Brain microvascular endothelial cell (primary cell): ENCODE measurements around the gene F10.

Source experiments
- DNase-seq: peaks from one replicate; pipeline ENCODE4 v3.0.0-alpha.2; 2020
- H3K27ac ChIP-seq: fragments of 250-450 bp; sonication (Bioruptor Pico); 2 replicates; pipeline ENCODE4 v1.5.1; 2020; ENCODE audit warnings: mild to moderate bottlenecking, moderate library complexity
- H3K27me3 ChIP-seq: fragments of 250-450 bp; sonication (Bioruptor Pico); replicated peaks from 2 replicates; pipeline ENCODE4 v1.5.1; 2020; ENCODE audit warnings: mild to moderate bottlenecking
- H3K36me3 ChIP-seq: fragments of 250-450 bp; sonication (Bioruptor Pico); replicated peaks from 2 replicates; pipeline ENCODE4 v1.5.1; 2020; ENCODE audit warnings: mild to moderate bottlenecking
- H3K4me3 ChIP-seq: 2 replicates; pipeline ENCODE4 v1.5.1; 2011; ENCODE audit warnings: low read depth, mild to moderate bottlenecking, control low read depth, low read length, moderate library complexity
- in situ Hi-C: cut with HindIII; loops from 2 replicates; pipeline ENCODE4 v1.10.0; 2017; ENCODE audit warnings: low sequenced_read_pairs, low pct_ligation_motif_present
- TF ChIP-seq, protein P1 (sequence below): IDR thresholded peaks from 2 replicates; pipeline ENCODE4 v1.5.1; 2011; ENCODE audit warnings: low read depth, mild to moderate bottlenecking, moderate library complexity, low read length, control low read depth, inconsistent platforms; ENCODE audit errors: missing control alignments

The F10 gene

DNA sequence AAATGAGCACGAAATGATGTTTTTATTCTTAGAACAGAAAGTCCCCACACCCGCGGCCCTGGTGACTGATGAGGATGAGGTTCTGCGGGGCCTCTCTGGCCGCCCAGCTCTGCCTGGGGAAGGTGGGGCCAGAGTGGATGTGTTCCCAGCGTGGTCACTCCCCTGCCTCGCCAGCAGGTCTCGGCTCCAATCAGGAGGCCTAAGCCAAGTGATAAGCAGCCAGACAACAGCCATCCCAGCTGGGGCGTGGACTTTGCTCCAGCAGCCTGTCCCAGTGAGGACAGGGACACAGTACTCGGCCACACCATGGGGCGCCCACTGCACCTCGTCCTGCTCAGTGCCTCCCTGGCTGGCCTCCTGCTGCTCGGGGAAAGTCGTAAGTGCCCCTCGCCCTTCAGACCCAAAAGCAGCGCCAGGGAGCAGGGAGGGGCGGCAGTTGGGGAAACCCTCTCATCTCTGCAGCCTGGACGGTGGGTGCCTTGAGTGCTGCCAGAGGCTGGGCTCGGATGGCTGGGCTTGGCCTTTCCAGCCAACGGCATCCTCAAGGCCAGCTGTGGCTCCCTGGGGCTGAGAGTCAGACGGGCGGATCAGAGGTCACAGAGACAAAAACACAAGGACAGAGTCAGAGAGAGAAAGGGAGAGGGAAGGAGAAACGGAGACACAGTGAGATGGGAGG is at the start of gene F10:
F10 (plus strand) TSS at position 250 of the 676 bp plus-strand sequence; CDS start at position 307, 57 bp downstream.
- Histone ChIP-seq H3K27me3 (no peaks in the 10 kb centered on the region), H3K36me3 (no peaks in the 10 kb centered on the region), H3K27ac (no peak within 1 kb of the TSS), H3K4me3 (peak within 1 kb of the TSS; percentile 43)
- TF ChIP-seq, protein P1, sequence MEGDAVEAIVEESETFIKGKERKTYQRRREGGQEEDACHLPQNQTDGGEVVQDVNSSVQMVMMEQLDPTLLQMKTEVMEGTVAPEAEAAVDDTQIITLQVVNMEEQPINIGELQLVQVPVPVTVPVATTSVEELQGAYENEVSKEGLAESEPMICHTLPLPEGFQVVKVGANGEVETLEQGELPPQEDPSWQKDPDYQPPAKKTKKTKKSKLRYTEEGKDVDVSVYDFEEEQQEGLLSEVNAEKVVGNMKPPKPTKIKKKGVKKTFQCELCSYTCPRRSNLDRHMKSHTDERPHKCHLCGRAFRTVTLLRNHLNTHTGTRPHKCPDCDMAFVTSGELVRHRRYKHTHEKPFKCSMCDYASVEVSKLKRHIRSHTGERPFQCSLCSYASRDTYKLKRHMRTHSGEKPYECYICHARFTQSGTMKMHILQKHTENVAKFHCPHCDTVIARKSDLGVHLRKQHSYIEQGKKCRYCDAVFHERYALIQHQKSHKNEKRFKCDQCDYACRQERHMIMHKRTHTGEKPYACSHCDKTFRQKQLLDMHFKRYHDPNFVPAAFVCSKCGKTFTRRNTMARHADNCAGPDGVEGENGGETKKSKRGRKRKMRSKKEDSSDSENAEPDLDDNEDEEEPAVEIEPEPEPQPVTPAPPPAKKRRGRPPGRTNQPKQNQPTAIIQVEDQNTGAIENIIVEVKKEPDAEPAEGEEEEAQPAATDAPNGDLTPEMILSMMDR: peak; percentile 29
- in situ Hi-C loops: no loop called here
- peak; percentile 75 for DNase-seq

DNA sequence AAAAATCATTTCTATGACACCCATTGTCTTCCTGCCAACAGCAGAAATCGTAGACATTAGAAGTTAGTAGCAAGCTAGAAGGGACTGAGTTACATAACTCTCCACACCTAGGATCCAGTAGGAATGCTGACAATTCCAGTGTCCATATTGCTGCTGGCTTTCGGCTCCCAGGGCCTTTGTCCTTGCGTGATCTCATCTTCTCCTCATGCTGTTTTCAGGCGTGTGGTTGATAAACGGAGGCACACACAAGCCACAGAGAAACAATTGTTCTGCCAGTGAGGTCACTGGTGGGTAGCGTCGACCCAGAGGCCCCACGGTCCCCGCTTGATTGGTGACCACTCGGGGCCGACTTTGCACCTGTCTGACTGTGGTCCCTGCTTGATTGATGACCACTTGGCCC is 48.7 kb upstream of the F10 start:
- Histone ChIP-seq H3K27me3 (no peaks in the 10 kb centered on the region), H3K4me3 (no peak overlapping the region), H3K36me3 (no peaks in the 10 kb centered on the region), H3K27ac (no peak overlapping the region)
- in situ Hi-C loops: no loop called here
- TF ChIP-seq, protein P1: no peak
- no peak for DNase-seq

DNA sequence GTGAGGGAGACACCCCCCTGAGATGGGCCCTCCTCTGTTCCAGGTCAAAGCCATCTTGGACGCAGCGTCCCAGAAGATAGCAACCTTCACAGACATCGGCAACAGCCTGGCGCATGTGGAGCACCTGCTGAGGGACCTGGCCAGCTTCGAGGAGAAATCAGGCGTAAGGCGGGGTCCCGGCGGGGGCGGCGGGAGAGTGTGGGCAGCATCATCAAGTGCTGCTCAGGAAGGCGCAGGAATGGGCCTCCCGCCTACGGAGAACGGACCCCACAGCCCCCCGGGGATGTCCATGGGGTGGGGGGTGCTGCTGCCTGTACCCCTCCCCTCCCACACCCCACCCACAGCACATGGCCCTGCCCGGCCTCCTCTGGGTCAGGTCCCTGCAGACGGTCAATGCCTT is 48.2 kb upstream of the F10 start:
- in situ Hi-C loops: no loop called here
- Histone ChIP-seq H3K27ac (no peak overlapping the region), H3K27me3 (no peaks in the 10 kb centered on the region), H3K4me3 (no peak overlapping the region), H3K36me3 (no peaks in the 10 kb centered on the region)
- TF ChIP-seq, protein P1: no peak
- DNase-seq: no peak

DNA sequence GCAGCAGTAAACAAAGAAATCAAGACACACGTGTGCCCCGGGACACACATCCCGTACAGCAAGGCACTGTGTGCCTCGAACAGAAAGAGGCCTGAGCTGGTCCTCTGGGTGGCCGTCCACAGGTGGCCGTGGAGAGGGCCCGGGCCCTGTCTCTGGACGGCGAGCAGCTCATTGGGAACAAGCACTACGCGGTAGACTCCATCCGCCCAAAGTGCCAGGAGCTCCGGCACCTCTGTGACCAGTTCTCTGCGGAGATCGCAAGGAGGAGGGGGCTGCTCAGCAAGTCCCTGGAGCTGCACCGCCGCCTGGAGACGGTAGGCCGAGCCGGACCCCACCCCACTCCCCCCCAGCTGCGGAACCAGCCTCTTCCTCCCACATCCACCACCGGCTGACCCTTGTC is 47.7 kb upstream of the F10 start:
- no peak for DNase-seq
- in situ Hi-C loops: no loop called here
- Histone ChIP-seq H3K4me3 (no peak overlapping the region), H3K36me3 (no peaks in the 10 kb centered on the region), H3K27ac (no peak overlapping the region), H3K27me3 (no peaks in the 10 kb centered on the region)
- TF ChIP-seq, protein P1: no peak

DNA sequence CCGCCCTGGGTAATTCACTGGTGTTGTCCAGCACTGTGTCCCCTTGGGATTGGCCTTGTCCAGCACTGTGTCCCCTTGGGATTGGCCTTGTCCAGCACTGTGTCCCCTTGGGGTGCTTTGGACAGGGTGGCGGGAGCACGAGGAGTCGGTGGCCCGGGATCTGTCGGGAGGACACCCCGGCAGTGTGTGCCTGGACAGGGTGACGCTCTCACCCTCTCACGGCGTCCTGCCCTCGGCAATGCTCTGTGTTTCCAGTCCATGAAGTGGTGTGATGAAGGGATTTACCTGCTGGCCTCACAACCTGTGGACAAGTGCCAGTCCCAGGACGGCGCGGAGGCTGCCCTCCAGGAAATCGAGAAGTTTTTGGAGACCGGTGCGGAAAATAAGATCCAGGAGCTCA is 46.9 kb upstream of the F10 start:
- H3K27ac ChIP-seq: no peak overlapping the region
- TF ChIP-seq, protein P1: no peak
- no peaks in the 10 kb centered on the region for H3K36me3 ChIP-seq
- in situ Hi-C loops: no loop called here
- no peak for DNase-seq
- no peak overlapping the region for H3K4me3 ChIP-seq
- H3K27me3 ChIP-seq: no peaks in the 10 kb centered on the region
